Liver (tissue), 9 donors: ENCODE data around the gene MPST. TPM values are rescaled to one million over a fixed set of nuclear protein-coding genes. Genes with fewer than 3 reads are reported as not detected.

Experiments
- DNase-seq: peaks from one replicate; pipeline ENCODE4 v3.0.0-alpha.2; 2017; ENCODE audit warnings: low spot score
- H3K27ac ChIP-seq, 2 donors: one replicate each; pipeline ENCODE4 v1.7.0; 2013; ENCODE audit warnings: inconsistent platforms in 2 of 2, low read length in 2 of 2, control low read depth in 1 of 2, low read depth in 1 of 2, mild to moderate bottlenecking in 1 of 2
- H3K27me3 ChIP-seq, 4 donors: one replicate each; pipeline versions ENCODE4 v1.6.1 to v1.7.0; 2013; ENCODE audit warnings: low read length in 3 of 4, inconsistent platforms in 1 of 4, mild to moderate bottlenecking in 1 of 4, moderate library complexity in 1 of 4; ENCODE audit not compliant: control insufficient read depth in 4 of 4, insufficient read depth in 4 of 4
- H3K36me3 ChIP-seq, 4 donors: one replicate each; pipeline versions ENCODE4 v1.6.1 to v1.7.0; 2013; ENCODE audit warnings: low read length in 3 of 4, mild to moderate bottlenecking in 3 of 4, low read depth in 1 of 4, moderate library complexity in 1 of 4; ENCODE audit not compliant: control insufficient read depth in 4 of 4, insufficient read depth in 3 of 4
- H3K4me1 ChIP-seq, 4 donors: one replicate each; pipeline versions ENCODE4 v1.6.1 to v1.7.0; 2013; ENCODE audit warnings: low read length in 3 of 4, mild to moderate bottlenecking in 3 of 4, moderate library complexity in 1 of 4; ENCODE audit not compliant: control insufficient read depth in 4 of 4, insufficient read depth in 4 of 4
- H3K4me3 ChIP-seq, 3 donors: one replicate each; pipeline versions ENCODE4 v1.6.1 to v1.7.0; 2013; ENCODE audit warnings: low read length in 3 of 3, control low read depth in 1 of 3, low read depth in 1 of 3, mild to moderate bottlenecking in 1 of 3
- H3K9ac ChIP-seq, 2 donors: one replicate each; pipeline ENCODE4 v1.7.0; 2013; ENCODE audit warnings: low read length in 2 of 2, mild to moderate bottlenecking in 2 of 2, moderate library complexity in 2 of 2, control low read depth in 1 of 2, low read depth in 1 of 2
- H3K9me3 ChIP-seq, 4 donors: one replicate each; pipeline versions ENCODE4 v1.6.1 to v1.7.0; 2013; ENCODE audit warnings: low read length in 3 of 4; ENCODE audit not compliant: control insufficient read depth in 4 of 4
- ATF3 ChIP-seq: IDR thresholded peaks from 2 replicates; pipeline ENCODE4 v1.6.1; 2016; ENCODE audit warnings: antibody characterized with exemption
- CTCF ChIP-seq: fragments of 150-350 bp; IDR thresholded peaks from 2 replicates; pipeline ENCODE4 v1.5.1; 2017; ENCODE audit warnings: improper control_type of control experiment, low read depth, low read length; ENCODE audit not compliant: missing input control
- FOXA2 ChIP-seq: IDR thresholded peaks from 2 replicates; pipeline ENCODE4 v1.6.1; 2016; ENCODE audit warnings: antibody characterized with exemption
- GABPA ChIP-seq, 2 donors: IDR thresholded peaks in 1 of 2; conservative IDR thresholded peaks in 1 of 2; 2 replicates each; pipeline ENCODE4 v1.6.1; 2016; ENCODE audit warnings: antibody characterized with exemption in 2 of 2, mild to moderate bottlenecking in 1 of 2, moderate library complexity in 1 of 2
- HNF4A ChIP-seq, 2 donors: conservative IDR thresholded peaks; 2 replicates each; pipeline ENCODE4 v1.6.1; 2016; ENCODE audit warnings: antibody characterized with exemption in 2 of 2, mild to moderate bottlenecking in 2 of 2
- HNF4G ChIP-seq: IDR thresholded peaks from 2 replicates; pipeline ENCODE4 v1.6.1; 2016; ENCODE audit warnings: antibody characterized with exemption
- JUND ChIP-seq, 2 donors: IDR thresholded peaks; 2 replicates each; pipeline ENCODE4 v1.6.1; 2016; ENCODE audit warnings: antibody characterized with exemption in 2 of 2
- RAD21 ChIP-seq, 2 donors: IDR thresholded peaks; 2 replicates each; pipeline ENCODE4 v1.6.1; 2016; ENCODE audit warnings: antibody characterized with exemption in 2 of 2, mild to moderate bottlenecking in 2 of 2
- RXRA ChIP-seq, 2 donors: IDR thresholded peaks; 2 replicates each; pipeline ENCODE4 v1.6.1; 2017 to 2018; ENCODE audit warnings: antibody characterized with exemption in 2 of 2, mild to moderate bottlenecking in 1 of 2
- TAF1 ChIP-seq: conservative IDR thresholded peaks from 2 replicates; pipeline ENCODE4 v1.6.1; 2016; ENCODE audit warnings: antibody characterized with exemption, mild to moderate bottlenecking
- ZBTB33 ChIP-seq: IDR thresholded peaks from 2 replicates; pipeline ENCODE4 v1.6.1; 2016; ENCODE audit warnings: antibody characterized with exemption
- WGBS: extraction: QIAGEN DNeasy Blood & Tissue Kit; methylation state at CpG from one replicate; pipeline ENCODE4 v1.1.7; 2013; 5-methylcytosine and 5-hydroxymethylcytosine counted together
- polyA plus RNA-seq, 2 donors: library from polyadenylated mRNA; stranded (reverse) in 1 of 2; unstranded in 1 of 2; fragments of 200-250 nt in 1 of 2; fragments of >200 nt in 1 of 2; fragmentation: Nextera tagmentation in 1 of 2; extraction: Ambion mirVana in 1 of 2; gene quantifications; one replicate each; pipeline versions ENCODE4 v1.2.1 to v1.2.3, GENCODE V29; 2013 to 2015
- total RNA-seq, 2 donors: library from RNA; depleted of rRNA; stranded (reverse); fragments of >200 nt; gene quantifications; one replicate each; pipeline ENCODE4 v1.2.3, GENCODE V29; 2014
- donor health status: healthy.
- donor health status: healthy.
- donor health status: healthy.
- donor health status: healthy.
- donor health status: healthy.

The MPST gene
- total and polyA plus RNA-seq, 4 donors = 124 to 277 (median 199) TPM

GRCh38 chr22:37045958-37046357 lies 26.4 kb downstream of the MPST start:
- no peak overlapping the region for H3K9ac ChIP-seq
- DNase-seq = no peak
- no peaks in the 10 kb centered on the region for H3K27me3 ChIP-seq
- H3K9me3 ChIP-seq = no peaks in the 10 kb centered on the region
- no peak overlapping the region for H3K4me3 ChIP-seq
- 51% methylated on average over 4 of the region's 4 CpGs for WGBS
- no peaks in the 10 kb centered on the region for H3K36me3 ChIP-seq
- TF ChIP-seq CTCF = peak; percentile 29
- TF ChIP-seq FOXA2 = no peak
- TF ChIP-seq RAD21 (IDR thresholded peaks at IDR 0.05) = peak; percentile 57 to 64
- H3K27ac ChIP-seq = no peak overlapping the region
- H3K4me1 ChIP-seq = peaks cover 5 to 27% (median 25%) of the 10 kb centered on the region in 4 donors

GRCh38 chr22:37046589-37046988 lies 27.0 kb downstream of the MPST start:
- no peaks in the 10 kb centered on the region for H3K9me3 ChIP-seq
- no peak overlapping the region for H3K9ac ChIP-seq
- DNase-seq = no peak
- no peak for TF ChIP-seq JUND (IDR thresholded peaks at IDR 0.05)
- TF ChIP-seq RAD21 (IDR thresholded peaks at IDR 0.05) = no peak
- 93% methylated on average over 6 of the region's 6 CpGs for WGBS
- H3K27ac ChIP-seq = no peak overlapping the region
- H3K27me3 ChIP-seq = no peaks in the 10 kb centered on the region
- no peaks in the 10 kb centered on the region for H3K36me3 ChIP-seq
- peaks cover 5 to 27% (median 23%) of the 10 kb centered on the region in 4 donors for H3K4me1 ChIP-seq
- H3K4me3 ChIP-seq = no peak overlapping the region

- H3K4me3 ChIP-seq = no peak overlapping the region
- H3K4me1 ChIP-seq = peaks cover 9 to 30% (median 24%) of the 10 kb centered on the region in 4 donors
- TF ChIP-seq RXRA (IDR thresholded peaks at IDR 0.05) = no peak
- TF ChIP-seq GABPA (IDR thresholded peaks at IDR 0.05 in 1 of 2, conservative IDR thresholded peaks at IDR 0.05 in 1 of 2) = no peak
- no peak for TF ChIP-seq HNF4A (conservative IDR thresholded peaks at IDR 0.05)
- no peak for TF ChIP-seq CTCF
- no peak for TF ChIP-seq JUND (IDR thresholded peaks at IDR 0.05)
- TF ChIP-seq HNF4G = no peak
- no peak for TF ChIP-seq RAD21 (IDR thresholded peaks at IDR 0.05)
- TF ChIP-seq ZBTB33 = no peak
- no peak for TF ChIP-seq ATF3
- no peak for TF ChIP-seq TAF1
- no peak overlapping the region for H3K27ac ChIP-seq
- H3K36me3 ChIP-seq = no peaks in the 10 kb centered on the region
- no peak overlapping the region for H3K9ac ChIP-seq
- H3K9me3 ChIP-seq = no peaks in the 10 kb centered on the region
- 96% methylated on average over 7 of the region's 7 CpGs for WGBS
- H3K27me3 ChIP-seq = no peaks in the 10 kb centered on the region
- DNase-seq = no peak
These were observed 27.5 kb downstream of the MPST start for GRCh38 chr22:37047006-37047405.
